Erythroblast (primary cell): Measurements from ENCODE around the gene CISTR.

Experiments used
- GATA1 ChIP-seq: IDR thresholded peaks from 2 replicates; pipeline ENCODE4 v1.6.1; 2011; ENCODE audit warnings: low read depth, mild to moderate bottlenecking, control low read depth, low read length, moderate library complexity
- POLR2A ChIP-seq: IDR thresholded peaks from 2 replicates; pipeline ENCODE4 v1.6.1; 2011; ENCODE audit warnings: mild to moderate bottlenecking, low read length

DNA sequence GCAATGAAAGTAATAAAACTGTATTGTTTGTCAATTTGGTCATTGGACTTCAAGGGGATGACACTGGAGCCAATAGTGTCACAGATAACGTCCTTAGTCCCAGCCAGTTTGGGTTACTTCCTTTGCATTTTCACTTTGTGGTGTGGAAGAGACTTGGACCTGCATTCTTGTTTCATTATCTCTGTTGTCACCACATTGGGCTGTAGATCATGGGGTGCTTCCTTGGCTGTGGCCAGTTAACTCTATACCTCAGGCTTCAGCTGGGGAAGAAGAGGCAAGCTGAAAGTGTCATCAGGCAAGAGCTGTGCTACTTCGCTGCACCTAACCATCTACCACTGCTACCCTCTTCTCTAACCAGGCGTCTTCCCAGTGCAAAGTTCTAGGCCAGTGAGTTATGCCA, 15.1 kb upstream of the CISTR start:
- TF ChIP-seq POLR2A = no peak
- TF ChIP-seq GATA1 = no peak
